Parathyroid adenoma (tissue), 2 donors: Measurements from ENCODE around the gene STAMBPL1.

ENCODE experiments used
- H2AFZ ChIP-seq: fragments of 300-600 bp; sonication (generic); one replicate; pipeline ENCODE4 v1.7.0; 2017; ENCODE audit warnings: antibody characterized with exemption, mild to moderate bottlenecking
- H3K27ac ChIP-seq: fragments of 300-600 bp; sonication (generic); one replicate; pipeline ENCODE4 v1.7.0; 2017
- H3K27me3 ChIP-seq: fragments of 300-600 bp; sonication (generic); one replicate; pipeline ENCODE4 v1.7.0; 2017; ENCODE audit warnings: low read length; ENCODE audit not compliant: control insufficient read depth, insufficient read depth
- H3K36me3 ChIP-seq: fragments of 300-600 bp; sonication (generic); one replicate; pipeline ENCODE4 v1.7.0; 2017; ENCODE audit warnings: low read length; ENCODE audit not compliant: control insufficient read depth, insufficient read depth
- H3K4me1 ChIP-seq: fragments of 300-600 bp; sonication (generic); one replicate; pipeline ENCODE4 v1.7.0; 2017; ENCODE audit warnings: control low read depth
- H3K4me2 ChIP-seq: fragments of 300-600 bp; sonication (generic); one replicate; pipeline ENCODE4 v1.7.0; 2017; ENCODE audit warnings: low read length
- H3K4me3 ChIP-seq: fragments of 300-600 bp; sonication (generic); one replicate; pipeline ENCODE4 v1.7.0; 2017; ENCODE audit warnings: low read depth, low read length
- H3K79me2 ChIP-seq: fragments of 300-600 bp; sonication (generic); one replicate; pipeline ENCODE4 v1.7.0; 2017; ENCODE audit warnings: control low read depth
- H3K9ac ChIP-seq: fragments of 300-600 bp; sonication (generic); one replicate; pipeline ENCODE4 v1.7.0; 2017; ENCODE audit warnings: mild to moderate bottlenecking
- H3K9me3 ChIP-seq: fragments of 300-600 bp; sonication (generic); one replicate; pipeline ENCODE4 v1.7.0; 2017; ENCODE audit warnings: low read length; ENCODE audit not compliant: control insufficient read depth
- CTCF ChIP-seq: fragments of 300-600 bp; sonication (generic); IDR thresholded peaks from one replicate; pipeline ENCODE4 v1.7.0; 2017; ENCODE audit warnings: antibody characterized with exemption, mild to moderate bottlenecking
- donor health status: primary hyperparathyroidism.

The STAMBPL1 gene

GRCh38 chr10:88919041-88919440 is 39.0 kb downstream of the STAMBPL1 start:
- no peak for TF ChIP-seq CTCF
- no peaks in the 10 kb centered on the region for H3K36me3 ChIP-seq
- no peak overlapping the region for H3K4me3 ChIP-seq
- no peak overlapping the region for H3K27ac ChIP-seq
- H3K4me2 ChIP-seq: no peak overlapping the region
- no peak overlapping the region for H3K9ac ChIP-seq
- no peaks in the 10 kb centered on the region for H3K4me1 ChIP-seq
- no peaks in the 10 kb centered on the region for H3K27me3 ChIP-seq
- no peak overlapping the region for H2AFZ ChIP-seq
- H3K9me3 ChIP-seq: no peaks in the 10 kb centered on the region
- no peaks in the 10 kb centered on the region for H3K79me2 ChIP-seq

GRCh38 chr10:88920198-88920597 is 40.2 kb downstream of the STAMBPL1 start:
- Histone ChIP-seq H3K4me3 (no peak overlapping the region), H2AFZ (no peak overlapping the region), H3K27ac (no peak overlapping the region), H3K79me2 (no peaks in the 10 kb centered on the region), H3K4me1 (no peaks in the 10 kb centered on the region), H3K4me2 (no peak overlapping the region), H3K9me3 (no peaks in the 10 kb centered on the region), H3K36me3 (no peaks in the 10 kb centered on the region), H3K27me3 (no peaks in the 10 kb centered on the region), H3K9ac (no peak overlapping the region)
- TF ChIP-seq CTCF: no peak

GRCh38 chr10:88920986-88921593 is 41.0 kb downstream of the STAMBPL1 start:
- Histone ChIP-seq H3K27ac (no peak overlapping the region), H3K9me3 (no peaks in the 10 kb centered on the region), H3K4me1 (no peaks in the 10 kb centered on the region), H3K79me2 (no peaks in the 10 kb centered on the region), H3K4me2 (no peak overlapping the region), H3K4me3 (no peak overlapping the region), H3K9ac (no peak overlapping the region), H3K36me3 (no peaks in the 10 kb centered on the region), H2AFZ (no peak overlapping the region), H3K27me3 (no peaks in the 10 kb centered on the region)
- no peak for TF ChIP-seq CTCF

- H3K27me3 ChIP-seq: no peaks in the 10 kb centered on the region
- H3K4me3 ChIP-seq: no peak overlapping the region
- H3K9me3 ChIP-seq: no peaks in the 10 kb centered on the region
- H3K79me2 ChIP-seq: no peaks in the 10 kb centered on the region
- no peak overlapping the region for H3K4me2 ChIP-seq
- no peak overlapping the region for H3K27ac ChIP-seq
- TF ChIP-seq CTCF: no peak
- H3K36me3 ChIP-seq: no peaks in the 10 kb centered on the region
- H3K4me1 ChIP-seq: no peaks in the 10 kb centered on the region
- no peak overlapping the region for H2AFZ ChIP-seq
- no peak overlapping the region for H3K9ac ChIP-seq
Measured at GRCh38 chr10:88922041-88922440, 42.0 kb downstream of the STAMBPL1 start.

GRCh38 chr10:88923520-88923919 is 43.5 kb downstream of the STAMBPL1 start:
- Histone ChIP-seq H3K79me2 (no peaks in the 10 kb centered on the region), H3K4me3 (no peak overlapping the region), H3K4me2 (no peak overlapping the region), H2AFZ (no peak overlapping the region), H3K27me3 (no peaks in the 10 kb centered on the region), H3K9ac (no peak overlapping the region), H3K4me1 (no peaks in the 10 kb centered on the region), H3K9me3 (no peaks in the 10 kb centered on the region), H3K36me3 (no peaks in the 10 kb centered on the region), H3K27ac (no peak overlapping the region)
- TF ChIP-seq CTCF: no peak
